Measurements from ENCODE around the gene JUN.
"Not testable (repeated sequence)": the region's sequence is repeated elsewhere in the genome, so short reads cannot be mapped to it uniquely, and the experiment has no call there.

Gene JUN

DNA sequence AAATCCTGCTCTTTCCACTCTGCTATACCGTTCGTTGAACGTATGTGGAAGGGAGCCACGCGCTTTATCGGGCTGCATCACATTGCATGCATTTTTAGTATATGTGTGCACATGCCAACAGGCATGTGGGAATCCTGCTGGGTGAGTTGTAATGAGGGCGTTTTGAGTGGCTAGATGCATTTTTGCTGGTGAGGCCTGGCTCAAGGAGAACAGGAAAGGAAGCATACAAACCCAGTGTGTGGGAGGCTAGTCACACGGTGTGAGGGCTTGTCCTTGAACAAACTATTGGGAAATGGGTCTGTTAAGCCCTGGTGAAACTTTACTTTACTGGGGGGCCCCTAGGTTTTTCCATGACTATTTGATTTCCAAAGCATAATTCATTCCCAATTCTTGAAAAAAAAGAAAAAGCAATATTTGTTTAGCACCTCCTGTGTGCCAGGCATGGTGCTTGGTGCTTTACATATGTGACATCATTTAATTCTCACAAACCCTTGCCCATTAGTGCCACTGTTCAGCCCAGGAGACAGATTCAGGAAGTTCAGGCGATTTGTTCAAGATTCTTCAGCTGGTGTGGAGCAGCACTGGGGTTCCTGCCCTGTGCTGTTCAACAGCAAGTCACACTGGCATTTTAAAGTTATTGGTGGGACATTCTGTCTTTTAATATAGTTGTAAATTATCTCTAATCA, 25.6 kb upstream of the JUN start:
- no peak for DNase-seq (ENCODE audit: low read depth in 2 of 2, low spot score in 1 of 2)

DNA sequence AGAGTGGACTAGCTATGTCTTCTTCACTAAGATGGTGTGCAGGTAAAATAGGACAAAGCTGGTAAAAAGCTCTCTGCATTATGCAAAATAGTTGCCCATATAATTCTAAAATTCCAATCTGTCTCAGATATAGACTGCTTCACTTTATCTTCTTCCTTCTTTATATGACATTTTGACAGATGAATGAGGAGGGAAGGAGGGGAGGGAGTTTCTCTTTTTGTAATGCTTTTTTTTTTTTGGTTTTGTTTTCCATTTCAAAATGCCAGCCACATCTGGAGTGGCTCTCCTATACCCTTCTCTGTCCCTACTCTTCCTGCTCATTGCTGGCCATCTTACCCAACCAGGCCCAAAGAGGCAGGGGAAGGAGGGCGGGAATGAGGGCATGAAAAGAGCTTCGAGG, 24.2 kb upstream of the JUN start:
- DNase-seq (ENCODE audit: low read depth in 2 of 2, low spot score in 1 of 2), result no peak

DNA sequence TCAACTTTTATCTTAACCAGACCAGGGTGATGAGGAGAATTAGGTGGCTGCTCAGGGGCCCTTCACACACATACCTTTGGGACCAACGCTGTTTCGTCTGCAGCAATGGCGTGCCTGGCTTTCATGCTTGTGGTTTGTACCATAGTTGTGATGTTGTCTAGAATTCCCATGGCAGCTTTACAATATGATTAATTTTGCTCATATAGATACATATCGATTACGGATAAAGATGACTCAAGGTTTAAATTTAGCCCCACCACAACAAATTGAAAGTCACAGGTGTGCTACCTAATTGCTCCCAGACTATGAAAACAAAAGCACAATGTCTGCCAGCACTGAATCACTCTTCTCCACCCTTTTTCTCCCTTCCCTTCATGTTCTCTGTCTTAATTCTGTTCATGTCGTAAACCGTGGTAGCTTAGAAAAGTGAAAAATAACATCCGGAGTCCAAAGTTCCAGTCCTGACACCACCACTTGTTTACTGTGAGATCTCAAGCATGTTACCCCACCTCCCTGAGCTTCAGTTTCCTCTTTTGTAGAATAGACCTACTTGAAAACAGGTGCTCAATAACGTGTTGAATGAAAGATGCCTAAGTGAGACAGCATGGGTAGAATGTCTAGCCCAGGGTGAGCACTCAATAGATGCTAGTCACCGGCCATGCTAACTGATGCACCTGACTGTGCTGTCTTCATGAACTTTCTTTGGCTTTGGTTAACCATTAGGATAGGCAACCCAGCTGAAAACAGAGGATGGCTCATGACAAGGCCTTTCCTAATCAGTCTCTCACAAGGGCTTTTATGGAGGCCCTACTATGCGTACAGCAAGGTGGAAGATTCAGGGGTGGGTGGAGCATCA, 22.1 kb upstream of the JUN start:
- no peak for DNase-seq (ENCODE audit: low read depth in 2 of 2, low spot score in 1 of 2)

DNA sequence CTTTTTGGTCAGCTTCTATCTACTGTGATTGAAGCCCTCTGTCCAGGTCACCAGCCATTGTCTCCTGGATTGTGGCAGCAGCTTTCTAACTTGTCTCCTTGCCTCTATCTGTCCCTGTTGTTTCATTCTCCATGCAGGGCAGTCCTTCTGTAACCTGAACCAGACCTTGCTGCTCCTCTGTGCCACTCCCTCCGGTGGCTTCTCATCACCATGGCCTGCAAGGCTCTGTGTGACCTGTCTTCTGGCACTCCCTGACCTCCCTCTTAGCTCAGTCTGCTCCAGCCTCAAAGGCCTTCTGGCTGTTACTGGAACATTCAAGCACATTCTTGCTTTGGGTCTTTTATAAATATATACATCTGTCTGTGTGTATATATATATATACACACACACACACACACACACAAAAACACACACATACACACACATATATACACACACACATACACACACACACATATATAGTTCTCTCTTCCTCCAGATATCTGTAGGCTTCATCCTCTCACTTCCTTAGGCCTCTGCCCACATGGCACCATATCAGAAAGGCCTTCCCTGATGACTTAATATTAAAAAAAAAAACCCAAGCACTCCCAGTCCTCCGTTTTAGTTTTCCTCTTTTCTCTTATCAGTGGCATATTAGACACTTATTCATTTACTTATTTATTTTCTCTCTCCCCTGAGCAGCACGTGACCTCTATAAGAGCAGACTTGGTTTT, 21.2 kb upstream of the JUN start:
- DNase-seq (ENCODE audit: low read depth in 2 of 2, low spot score in 1 of 2), result no peak

DNA sequence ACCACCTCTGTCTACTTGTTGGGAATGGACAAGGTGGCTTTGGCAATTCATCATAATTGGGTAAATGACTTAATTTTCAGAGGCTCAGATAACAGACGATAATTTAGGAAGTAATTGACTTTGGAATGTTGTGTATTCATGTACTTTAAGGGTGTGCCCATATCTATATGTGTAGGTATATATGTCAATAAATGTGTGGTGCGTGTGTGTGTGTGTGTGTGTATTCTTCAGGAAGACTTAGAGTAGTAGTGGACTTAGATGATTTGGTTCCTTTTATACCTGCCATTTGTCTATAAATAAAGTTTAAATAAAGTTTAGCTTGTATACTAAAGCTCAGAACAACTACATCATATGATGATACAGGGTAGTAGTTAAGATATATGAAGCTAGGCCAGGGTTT, 20.0 kb upstream of the JUN start:
- no peak for DNase-seq (ENCODE audit: low read depth in 2 of 2, low spot score in 1 of 2)

DNA sequence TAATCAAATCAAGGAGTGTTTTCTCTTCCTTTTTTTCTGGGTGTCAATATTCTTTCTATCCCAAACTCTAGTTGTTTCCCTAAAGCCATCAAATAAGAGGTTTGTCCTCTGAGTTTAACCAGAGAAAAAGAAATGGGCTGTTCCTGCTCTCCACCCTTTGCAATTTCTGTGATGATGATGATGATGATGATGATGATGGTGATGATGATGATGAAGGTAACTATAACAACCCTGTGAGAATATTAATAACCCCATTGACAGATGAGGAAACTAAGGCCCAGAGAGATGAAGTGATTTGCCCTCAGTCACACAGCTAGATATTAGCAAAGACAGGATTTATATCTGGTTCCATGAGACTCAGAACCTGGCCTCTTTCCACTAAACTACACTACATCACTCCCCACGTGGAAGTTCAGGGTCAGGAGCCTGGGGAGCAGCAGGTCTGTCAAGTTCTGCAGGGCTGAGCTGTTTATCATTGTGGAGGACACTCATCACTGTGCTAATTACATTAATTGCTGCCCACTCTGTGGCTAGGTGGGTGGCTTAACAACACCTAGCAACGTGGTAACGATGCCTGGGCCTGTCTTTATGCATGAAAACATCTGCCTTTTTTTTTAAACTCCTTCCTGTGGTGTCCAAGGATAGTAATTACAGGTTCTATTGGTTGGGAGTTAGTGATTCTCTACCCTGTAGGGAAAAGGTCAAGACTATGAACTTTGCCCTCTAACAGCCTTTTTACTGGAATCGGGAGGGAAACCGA, 19.0 kb upstream of the JUN start:
- no peak for DNase-seq (ENCODE audit: low read depth in 2 of 2, low spot score in 1 of 2)

DNA sequence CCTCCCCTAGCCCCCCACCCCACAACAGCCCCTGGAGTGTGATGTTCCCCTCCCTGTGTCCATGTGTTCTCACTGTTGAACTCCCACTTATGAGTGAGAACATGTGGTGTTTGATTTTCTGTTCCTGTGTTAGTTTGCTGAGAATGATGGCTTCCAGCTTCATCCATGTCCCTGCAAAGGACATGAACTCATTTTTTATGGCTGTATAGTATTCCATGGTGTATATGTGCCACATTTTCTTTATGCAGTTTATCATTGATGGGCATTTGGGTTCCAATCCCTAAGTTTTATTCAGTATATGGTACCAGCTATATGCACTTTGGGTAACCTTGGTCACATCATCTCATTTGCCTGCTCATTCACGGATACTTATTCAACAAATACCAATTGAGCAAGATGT, 17.4 kb upstream of the JUN start:
- DNase-seq (ENCODE audit: low read depth in 2 of 2, low spot score in 1 of 2), result not testable (repeated sequence)

DNA sequence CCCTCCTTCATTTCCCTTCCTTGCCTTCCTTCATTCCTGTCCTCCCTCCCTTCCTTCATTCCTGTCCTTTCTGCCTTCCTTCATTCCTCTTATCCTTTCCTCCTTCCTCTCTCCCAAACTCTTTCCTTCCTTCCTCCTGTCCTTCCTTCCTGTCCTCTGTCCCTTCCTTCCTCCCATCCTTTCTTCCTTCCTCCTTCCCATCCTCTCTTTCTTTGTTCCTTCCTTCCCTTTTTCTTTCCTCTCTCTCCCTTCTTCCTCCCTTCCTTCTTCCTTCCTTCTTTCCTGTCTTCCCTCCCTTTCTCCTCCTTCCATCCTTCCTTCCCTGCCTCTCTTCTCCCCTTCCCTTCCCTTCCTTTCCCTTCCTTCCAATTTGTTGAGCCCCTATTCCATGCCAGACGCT, 15.8 kb upstream of the JUN start:
- DNase-seq (ENCODE audit: low read depth in 2 of 2, low spot score in 1 of 2), result no peak

DNA sequence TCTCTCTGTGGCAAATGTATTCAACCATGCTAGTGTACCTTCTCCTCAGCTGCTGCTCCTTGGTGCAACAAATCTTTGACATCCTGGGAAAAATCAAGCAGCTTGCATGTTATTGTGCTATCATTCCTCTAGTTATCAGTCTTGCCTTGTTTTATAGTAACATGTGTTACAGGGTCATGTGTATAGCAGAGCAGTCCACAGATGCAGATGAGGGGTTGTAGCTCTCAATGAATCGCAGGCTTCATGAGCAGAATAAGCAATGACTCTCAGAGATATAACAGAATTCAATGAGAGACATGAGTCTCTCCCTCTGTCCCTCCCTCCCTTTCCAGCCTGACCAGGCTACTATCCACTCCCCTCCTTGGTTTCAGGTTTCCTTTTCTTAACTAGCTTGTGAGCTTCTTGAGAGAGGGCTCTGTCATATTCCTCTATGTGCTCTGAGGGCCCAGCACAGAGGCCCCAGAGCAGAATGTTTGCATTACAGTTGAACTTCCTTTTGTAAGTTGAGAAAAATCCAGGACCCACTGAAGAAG, 15.1 kb upstream of the JUN start:
- no peak for DNase-seq (ENCODE audit: low read depth in 2 of 2, low spot score in 1 of 2)

DNA sequence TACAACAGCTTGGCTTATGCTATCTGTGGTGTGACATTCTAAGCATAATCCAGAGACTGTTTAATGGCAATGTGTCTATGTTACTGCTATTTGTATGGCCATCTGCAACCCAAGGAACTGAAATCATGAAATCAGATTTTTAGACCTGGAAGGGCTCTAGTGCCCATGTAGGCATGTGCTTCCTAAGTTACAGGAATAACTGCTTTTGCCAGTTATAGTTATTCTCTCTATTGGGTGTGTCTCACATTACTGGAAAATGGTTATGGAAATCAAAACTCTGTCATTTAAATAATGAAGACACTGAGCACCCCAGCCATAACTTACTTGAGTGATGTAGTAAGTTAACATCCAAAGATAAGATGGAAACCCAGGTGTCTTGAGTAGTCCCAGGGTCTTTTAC, 12.6 kb upstream of the JUN start:
- no peak for DNase-seq (ENCODE audit: low read depth in 2 of 2, low spot score in 1 of 2)

DNA sequence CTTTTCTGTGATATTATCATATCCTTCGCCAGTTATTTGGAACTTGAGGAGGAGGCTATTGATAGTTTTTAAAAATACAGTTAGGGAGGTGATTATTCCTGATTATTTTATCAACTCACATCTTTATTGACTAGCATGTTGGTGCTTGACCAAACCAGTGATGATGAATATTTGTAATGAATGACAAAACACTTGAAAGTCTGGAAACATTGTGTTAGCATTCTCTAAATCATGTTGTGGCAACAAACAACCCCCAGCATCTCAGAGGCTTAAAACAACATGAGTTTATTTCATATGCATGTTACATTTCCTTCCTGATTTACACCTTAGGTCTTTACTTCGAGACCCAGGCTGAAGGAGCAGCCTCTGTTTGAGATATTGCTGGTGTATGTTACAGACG, 10.7 kb upstream of the JUN start:
- DNase-seq (ENCODE audit: low read depth in 2 of 2, low spot score in 1 of 2), result no peak

DNA sequence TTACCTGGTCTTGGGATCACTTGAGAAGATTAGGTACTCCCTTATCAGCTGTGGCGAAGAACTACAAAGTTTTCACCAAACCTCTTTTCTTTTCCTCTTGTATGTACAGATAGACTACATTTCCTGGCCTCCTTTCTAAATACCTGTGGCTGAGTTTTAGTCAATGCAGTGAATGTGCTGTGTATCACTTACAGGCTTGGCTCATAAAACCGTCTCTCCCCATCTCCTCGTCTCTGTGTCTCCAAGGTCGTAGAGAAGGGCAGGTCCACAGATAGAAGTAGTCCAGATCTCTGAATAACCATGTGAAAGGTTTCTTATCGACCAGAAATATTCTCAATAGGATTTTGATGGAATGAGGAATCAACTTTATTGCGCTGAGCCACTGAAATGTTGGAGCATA, 9.0 kb upstream of the JUN start:
- no peak for DNase-seq (ENCODE audit: low read depth in 2 of 2, low spot score in 1 of 2)

DNA sequence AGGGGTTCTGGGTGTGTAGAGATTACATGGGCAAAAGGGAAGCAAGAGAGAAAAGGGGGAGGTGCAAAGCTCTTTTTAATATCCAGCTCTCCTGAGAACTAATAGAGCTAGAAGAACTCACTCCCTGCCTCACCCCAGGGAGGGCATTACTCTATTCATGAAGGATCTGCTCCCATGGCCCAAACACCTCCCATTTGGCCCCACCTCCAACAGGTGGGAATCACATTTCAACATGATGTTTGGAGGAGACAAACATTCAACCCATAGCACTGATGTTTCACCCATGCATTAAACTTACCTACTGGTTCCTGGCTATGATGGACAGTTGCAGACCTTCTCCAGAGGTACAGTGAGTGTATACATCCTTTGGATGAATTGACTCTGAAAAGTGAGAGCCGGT, 7.3 kb upstream of the JUN start:
- no peak for DNase-seq (ENCODE audit: low read depth in 2 of 2, low spot score in 1 of 2)

DNA sequence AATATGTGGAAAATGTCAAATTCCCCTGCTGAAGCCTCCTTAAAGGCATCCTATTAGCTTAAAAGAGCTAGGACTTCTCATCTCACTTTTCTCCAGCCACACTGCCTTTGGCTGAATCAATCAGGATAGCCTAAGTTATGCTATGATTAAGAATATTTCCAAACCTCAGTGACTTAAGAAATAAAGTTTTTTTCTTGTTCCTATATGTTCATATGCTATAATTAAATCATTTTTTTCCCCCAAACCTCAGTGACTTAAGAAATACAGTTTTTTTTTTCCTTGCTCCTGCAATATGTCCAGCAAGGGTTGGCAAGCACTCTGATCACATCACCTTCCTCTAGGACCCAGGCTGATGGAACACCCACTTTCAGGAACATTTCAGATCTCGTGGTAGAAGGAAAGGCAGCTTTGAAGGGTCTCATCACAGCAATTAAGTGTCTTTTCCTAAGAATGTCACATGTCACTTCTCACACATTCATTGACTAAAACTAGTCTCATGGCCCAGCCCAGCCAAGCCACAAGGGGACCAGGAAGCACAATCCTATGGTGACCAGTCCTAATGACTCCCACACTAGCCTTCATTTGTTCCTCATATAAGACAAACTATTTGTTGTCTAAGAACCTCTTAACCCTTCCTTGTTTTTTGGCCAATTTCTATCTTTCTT, 6.3 kb upstream of the JUN start:
- DNase-seq (ENCODE audit: low read depth in 2 of 2, low spot score in 1 of 2), result no peak

DNA sequence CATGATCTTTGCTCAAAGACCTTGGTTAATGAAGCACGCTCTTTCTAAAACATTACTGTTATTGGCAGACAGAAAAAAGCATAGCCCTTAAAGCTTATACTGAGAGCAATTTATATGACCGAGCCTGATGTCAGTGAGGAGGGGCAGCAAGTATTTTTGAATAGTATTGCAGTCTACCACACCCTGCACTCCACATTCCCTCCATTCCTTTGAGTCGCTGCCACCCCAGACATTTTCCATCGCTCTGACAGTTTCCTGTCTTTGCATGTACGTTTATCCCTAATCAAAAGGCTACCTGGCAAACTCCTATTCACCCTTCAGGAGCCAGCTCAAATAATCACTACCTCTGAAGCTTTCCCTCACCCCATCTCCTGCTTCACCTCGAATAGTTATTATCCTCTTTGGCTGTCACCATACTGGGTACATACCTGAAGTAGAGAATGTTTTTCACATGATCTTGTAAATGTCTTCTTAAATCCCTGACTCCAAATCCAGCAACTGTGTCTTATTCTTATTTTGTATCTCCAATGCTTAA, 5.5 kb upstream of the JUN start:
- no peak for DNase-seq (ENCODE audit: low read depth in 2 of 2, low spot score in 1 of 2)

DNA sequence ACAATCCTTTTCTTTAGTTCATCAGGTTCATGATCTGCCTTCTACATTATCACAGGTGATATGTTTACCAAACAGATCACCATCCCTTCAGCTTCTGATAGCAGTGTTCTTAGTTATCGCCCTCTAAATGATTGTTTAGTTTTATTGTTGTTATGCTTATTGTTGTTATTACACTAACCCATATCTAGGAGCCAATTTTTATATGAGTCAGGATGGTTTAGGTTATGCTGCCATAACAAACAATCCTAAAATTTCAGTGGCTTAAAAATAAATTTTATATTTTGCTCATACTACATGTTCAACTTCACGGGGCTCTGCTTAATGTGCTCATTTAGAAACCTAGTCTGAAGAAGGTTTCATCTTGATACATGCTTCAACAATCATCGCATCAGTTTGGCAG, 4.4 kb upstream of the JUN start:
- no peak for DNase-seq (ENCODE audit: low read depth in 2 of 2, low spot score in 1 of 2)

DNA sequence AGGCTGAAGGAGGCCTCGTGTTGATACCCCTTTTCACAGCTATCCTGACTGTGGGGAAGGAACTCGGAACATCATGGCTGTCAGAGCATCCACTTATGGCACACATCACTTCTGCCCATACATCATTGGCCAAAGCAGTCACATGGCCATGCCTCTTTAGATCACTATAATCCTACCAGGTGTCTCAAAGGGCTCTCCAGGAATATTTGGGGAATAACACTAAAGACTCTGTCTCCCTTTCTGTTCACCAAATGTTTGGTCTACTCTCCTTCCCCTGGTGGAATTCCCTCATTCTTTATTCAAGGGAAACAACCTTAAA, 3.0 kb upstream of the JUN start:
- DNase-seq (ENCODE audit: low read depth in 2 of 2, low spot score in 1 of 2), result no peak

DNA sequence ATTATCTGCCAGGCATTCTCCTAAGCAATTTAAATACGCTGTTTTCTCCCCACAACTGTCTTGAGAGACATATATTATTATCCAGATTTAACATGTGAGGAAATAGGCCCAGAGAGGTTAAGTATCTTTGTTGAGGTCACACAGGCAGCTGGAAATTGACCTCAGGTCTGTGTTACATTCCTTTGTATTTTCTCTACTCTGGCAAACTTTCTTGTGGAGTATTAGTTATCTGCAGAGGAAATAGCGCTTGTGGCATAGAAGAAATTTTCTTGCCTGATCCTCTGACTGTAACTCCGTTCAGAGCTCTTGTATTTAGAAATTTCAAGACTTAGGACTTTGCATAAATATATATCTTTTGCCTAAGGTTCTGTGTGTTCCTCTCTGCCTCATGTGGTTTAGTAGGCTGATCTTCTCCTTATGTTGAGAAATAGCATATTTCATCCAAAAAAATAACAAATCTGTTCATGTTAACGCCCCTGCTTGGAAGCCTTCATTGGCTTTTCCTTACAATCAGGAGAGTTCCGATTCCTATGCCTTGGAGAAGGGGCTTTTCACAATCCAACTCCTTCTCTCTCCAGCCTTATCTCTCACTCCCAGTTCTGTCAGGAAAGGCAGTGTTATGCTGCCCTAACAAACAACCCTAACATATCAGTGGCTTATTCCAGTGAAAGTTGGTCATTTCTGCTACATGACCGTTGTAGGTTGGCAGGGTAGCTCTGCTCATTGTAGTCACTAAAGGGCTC, 2.5 kb upstream of the JUN start:
- DNase-seq (ENCODE audit: low read depth in 2 of 2, low spot score in 1 of 2), result no peak

DNA sequence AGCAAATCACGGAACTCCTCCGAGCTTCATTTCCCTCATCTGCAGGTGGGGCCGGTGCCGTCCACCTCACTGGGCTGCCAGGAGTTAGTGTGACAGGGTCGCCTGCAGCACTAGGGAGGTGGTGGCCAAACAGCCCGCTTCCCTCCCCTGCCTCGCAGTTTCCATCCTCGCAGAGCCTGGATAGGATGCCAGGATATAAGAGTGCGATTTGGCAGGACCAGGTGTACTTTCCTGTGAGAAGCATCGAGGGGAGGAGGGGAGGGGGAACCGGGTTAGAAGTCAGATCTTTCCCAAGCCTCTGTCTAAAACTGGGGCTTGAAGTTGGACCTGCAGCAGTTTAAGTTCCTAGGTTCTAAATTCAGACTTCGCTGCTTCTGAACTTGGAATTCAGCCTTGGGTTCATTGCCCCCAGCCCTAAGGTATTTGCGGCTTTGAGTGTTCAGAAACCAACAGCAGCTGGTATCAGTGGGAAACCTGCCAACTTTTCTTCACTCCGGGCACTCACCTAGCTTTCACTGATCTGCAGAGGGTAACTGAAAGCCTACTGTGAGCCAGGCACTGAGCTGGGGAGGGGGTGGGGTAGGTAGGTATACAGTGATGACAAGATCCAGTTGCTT, 1.7 kb upstream of the JUN start:
- no peak for DNase-seq (ENCODE audit: low read depth in 2 of 2, low spot score in 1 of 2)
